Superior temporal gyrus (tissue), 1 donor: ENCODE data around the gene LACTB.
"Not testable (repeated sequence)": the region's sequence is repeated elsewhere in the genome, so short reads cannot be mapped to it uniquely, and the experiment has no call there.

Source experiments
- DNase-seq: peaks from one replicate; pipeline ENCODE4 v3.0.0-alpha.2; 2016; ENCODE audit errors: extremely low spot score

The LACTB gene

DNA sequence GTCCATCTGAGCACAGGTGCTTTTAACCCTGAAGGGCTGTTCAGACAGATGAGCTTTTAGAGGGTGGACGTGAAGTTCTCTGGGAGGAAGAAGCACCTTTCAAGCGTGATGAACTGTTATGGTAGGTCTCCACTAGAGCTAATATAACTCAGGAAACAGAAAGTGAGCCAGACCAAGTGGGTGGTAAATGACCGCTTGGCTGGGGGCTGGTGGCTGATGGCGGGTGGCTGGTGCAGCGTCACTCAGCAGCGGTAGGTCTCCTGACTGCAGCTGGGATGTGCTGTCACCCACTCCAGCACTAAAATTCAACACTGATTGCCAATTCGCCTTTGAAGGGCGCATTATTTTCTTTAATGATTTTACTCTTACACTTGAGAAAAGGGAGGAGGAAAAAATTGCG, 31.2 kb upstream of the LACTB start:
- no peak for DNase-seq

GRCh38 chr15:63090887-63091286, 30.8 kb upstream of the LACTB start:
- no peak for DNase-seq

DNA sequence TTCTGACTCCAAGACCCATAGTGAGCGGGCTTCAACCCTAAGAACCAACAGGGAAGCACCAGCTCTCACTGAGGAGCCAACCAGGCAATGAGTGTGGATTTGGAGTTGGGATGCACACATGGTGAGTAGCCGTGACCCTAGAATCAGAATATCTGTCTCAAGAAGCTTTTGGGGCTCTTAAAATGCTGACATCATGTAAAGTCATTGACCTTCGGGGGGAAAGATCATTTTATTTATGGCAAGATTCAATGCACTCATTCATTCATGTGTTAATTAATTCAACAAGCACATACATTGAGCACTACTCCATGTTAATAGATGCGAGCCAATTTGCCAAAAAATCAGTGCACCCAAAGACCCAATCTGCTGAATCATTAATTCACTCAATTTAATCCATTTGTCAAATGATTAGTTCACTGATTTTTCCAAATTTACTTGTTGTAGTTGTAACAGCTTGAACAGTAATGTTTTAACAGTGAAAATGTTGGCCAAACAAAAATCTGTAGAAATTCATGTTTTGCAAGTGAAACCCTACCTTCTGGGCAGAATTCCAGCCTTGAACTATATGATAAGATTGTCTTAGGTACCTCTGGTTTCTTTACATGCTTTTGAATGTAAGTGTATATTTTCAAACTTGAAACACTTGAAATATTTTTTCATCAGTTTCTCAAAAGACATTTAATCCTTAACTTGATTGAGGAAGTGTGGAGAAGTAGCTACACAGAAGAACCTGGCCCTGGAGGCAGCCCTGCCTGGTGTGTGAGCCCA, 29.8 kb upstream of the LACTB start:
- no peak for DNase-seq

DNA sequence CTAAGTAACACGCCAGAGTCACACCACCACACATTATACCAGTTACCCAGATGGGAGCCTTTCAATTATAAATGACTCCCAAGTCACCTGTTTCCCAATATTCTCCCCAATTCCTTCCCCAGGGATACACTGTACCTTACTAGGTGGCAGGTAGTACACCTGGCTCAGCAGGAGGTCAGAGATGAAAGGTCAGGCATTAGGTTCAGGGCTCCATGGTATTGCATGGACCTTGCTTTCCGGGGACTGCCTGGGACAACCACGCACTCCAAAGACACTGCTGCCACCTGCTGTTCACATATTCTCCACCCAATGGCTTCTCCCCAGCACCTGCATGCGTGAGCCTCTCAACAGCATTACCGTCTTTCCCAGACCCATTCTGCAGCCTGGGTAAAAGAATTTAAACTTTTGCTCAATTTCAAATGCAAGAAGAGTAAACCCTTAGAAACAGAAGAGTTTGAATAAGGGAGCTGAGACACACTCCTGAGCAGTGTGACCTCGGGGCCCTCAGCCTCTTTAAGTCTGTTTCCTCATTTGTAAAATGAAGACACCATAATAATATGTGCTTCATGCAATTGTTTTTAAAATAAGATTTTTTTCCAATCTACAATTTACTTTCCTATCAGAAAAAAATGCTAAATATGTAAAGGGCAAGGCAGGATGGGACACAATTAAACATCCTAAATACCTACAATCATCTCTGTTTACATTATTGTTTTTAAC, 28.0 kb upstream of the LACTB start:
- peak; percentile 91 for DNase-seq

DNA sequence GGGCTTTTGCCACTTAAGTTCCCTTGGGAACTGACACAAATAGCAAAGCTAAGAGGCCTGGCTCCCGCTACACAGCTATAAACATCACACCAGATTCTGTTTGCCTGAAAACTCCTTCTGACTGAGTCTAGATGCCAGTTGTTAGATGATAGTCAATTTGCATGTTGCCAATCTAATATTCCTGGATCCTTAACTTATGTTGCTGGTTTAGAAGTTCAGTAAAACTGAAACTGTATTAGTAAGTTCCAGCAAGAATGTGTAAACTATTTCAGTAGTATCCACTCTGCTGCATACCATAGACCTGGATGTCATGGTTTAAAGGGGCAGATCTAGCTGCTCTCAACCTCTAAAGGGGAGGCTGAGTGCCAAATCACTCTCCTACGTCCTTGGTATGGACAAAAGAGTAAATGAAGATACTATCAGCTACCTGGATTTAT, 27.1 kb upstream of the LACTB start:
- no peak for DNase-seq

GRCh38 chr15:63096178-63096577, 25.5 kb upstream of the LACTB start:
- no peak for DNase-seq

GRCh38 chr15:63098901-63099300, 22.8 kb upstream of the LACTB start:
- not testable (repeated sequence) for DNase-seq

DNA sequence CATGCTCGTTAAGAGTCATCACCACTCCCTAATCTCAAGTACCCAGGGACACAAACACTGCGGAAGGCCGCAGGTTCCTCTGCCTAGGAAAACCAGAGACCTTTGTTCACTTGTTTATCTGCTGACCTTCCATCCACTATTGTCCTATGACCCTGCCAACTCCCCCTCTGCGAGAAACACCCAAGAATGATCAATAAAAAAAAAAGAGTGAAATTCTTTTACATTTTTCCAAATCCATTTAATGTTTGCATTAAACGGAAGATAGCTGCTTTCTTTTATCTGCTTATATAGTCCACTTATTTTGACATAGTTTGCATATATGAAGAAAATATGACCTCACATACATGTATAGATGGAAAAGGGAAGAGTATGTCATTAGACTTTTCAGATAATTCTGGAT, 22.1 kb upstream of the LACTB start:
- DNase-seq: not testable (repeated sequence)

- DNase-seq: no peak
Observed at GRCh38 chr15:63103416-63103815, 18.2 kb upstream of the LACTB start.

DNA sequence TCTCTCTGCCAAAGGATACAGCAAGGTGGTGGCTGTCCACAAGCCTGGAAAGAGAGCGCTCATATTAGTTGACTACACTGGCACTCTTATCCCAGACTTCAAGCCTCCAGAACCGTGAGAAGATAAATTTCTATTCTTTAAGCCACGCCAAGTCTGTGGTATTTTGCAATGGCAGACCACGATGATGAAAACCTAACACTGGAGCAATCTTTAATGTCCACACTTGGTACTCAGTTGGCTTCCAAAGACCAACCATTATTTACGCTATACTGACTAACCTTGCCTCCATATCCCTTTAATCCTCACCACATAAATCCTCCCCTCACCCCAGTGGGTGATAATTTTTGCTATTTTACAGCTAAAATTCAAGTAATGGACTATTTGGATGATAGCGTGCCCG, 16.9 kb upstream of the LACTB start:
- DNase-seq: no peak

GRCh38 chr15:63105354-63105753, 16.3 kb upstream of the LACTB start:
- not testable (repeated sequence) for DNase-seq

DNA sequence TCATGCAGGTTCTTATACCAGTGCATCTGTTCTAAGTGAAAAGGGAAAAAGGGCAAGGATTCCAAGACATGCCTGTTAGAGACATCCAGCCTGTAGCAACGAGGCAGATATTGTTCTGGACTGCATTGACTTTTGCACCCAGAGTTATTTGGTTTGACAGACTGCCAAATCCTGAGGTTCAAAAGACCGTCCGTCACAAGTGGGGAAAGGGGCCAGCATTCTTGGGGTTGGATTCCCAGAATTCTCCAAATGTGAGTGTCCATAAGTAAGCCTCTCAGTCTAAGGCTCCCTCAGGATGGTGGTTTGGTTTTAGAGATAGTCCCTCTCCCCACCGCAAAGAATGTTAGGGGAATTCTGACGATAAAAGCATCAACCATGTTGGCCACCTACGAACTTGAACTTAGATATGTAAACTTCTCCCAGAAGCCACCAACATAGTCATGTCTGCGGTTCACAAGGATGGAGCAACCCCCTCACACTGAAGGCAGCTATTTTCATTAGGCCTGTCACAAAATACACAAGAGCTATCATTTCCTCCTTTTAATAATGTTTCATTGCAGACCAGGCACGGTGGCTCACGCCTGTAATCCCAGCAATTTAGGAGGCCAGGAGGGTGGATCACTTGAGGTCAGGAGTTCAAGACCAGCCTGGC, 13.6 kb upstream of the LACTB start:
- no peak for DNase-seq

GRCh38 chr15:63109498-63109897, 12.2 kb upstream of the LACTB start:
- no peak for DNase-seq

GRCh38 chr15:63109920-63110319, 11.7 kb upstream of the LACTB start:
- no peak for DNase-seq

DNA sequence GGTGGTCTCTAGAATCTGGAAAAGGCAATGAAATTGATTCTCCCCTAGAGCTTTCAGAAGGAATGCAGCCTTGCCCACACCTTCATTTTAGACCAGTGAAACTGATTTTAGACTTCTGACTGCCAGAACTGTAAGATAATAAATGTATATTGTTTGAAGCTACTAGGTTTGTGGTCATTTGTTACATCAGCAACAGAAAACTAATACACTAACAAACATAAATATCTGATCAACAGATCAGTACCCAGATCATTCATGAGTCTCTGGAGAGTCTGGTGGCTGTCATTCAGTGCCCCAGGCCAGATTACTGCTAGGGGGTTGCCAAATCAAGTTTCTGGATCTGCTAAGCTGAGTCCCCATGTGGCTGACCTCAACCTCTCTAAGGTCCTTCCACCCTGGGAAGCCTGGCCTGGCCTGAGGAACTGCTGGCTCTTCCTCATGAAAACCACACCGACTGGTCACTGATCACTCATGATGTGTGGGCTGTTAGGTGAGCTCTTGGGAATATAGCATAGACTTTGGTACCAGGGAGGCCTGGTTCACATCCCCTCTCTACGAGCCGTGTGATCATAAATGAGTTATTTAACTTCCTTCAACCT, 11.1 kb upstream of the LACTB start:
- DNase-seq: no peak

DNA sequence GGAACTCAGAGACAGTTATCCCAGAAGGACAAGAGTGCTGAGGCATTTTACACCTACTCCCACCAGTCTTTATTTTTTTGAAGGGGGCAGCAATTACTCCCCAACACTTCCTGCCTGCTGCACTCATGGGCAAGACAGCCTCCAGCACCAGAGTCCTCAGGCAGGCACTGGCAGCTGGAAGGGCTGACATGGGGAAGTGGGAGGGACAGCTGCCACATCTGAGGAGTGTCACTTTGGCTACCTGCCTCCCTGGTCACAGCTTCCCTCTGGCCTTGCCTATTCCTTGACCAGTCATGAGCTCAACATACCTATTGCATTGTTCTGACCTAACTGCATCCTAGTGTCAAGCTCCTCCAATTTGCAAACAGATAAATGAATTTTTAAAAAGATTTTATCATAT, 10.2 kb upstream of the LACTB start:
- no peak for DNase-seq

DNA sequence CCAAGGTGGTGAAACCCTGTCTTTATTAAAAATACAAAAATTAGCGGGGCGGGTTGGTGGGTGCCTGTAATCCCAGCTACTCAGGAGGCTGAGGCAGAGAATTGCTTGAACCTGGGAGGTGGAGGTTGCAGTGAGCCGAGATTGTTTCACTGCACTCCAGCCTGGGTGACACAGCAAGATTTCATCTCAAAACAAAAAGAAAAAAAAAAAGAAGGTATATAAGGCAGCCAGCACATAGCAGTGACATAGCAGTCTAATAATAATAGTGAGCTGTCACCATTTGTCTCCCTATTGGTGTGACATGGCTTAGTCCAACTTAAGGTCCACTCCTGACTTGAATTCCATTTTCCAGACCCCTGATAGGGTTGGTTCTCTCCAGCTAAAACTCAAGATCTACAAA, 8.8 kb upstream of the LACTB start:
- no peak for DNase-seq

GRCh38 chr15:63114465-63114864, 7.2 kb upstream of the LACTB start:
- DNase-seq: no peak

DNA sequence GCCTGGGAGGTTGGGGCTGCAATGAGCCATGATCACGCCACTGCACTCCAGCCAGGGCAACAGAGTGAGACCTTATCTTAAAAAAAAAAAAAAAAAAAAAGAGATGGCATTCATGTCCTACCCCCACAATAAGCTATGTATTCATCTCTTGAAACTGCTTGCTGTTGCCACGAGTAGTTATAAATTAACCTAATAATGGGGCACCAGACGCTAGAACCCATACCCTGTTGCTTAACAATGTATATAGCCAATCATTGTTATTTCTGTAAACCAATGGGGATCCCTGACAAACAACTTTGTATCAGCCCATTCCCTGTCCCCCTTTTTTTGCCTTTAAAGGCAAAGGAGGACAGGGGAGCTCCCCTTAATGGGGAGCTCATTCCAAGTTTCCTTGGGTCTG, 2.8 kb upstream of the LACTB start:
- no peak for DNase-seq

DNA sequence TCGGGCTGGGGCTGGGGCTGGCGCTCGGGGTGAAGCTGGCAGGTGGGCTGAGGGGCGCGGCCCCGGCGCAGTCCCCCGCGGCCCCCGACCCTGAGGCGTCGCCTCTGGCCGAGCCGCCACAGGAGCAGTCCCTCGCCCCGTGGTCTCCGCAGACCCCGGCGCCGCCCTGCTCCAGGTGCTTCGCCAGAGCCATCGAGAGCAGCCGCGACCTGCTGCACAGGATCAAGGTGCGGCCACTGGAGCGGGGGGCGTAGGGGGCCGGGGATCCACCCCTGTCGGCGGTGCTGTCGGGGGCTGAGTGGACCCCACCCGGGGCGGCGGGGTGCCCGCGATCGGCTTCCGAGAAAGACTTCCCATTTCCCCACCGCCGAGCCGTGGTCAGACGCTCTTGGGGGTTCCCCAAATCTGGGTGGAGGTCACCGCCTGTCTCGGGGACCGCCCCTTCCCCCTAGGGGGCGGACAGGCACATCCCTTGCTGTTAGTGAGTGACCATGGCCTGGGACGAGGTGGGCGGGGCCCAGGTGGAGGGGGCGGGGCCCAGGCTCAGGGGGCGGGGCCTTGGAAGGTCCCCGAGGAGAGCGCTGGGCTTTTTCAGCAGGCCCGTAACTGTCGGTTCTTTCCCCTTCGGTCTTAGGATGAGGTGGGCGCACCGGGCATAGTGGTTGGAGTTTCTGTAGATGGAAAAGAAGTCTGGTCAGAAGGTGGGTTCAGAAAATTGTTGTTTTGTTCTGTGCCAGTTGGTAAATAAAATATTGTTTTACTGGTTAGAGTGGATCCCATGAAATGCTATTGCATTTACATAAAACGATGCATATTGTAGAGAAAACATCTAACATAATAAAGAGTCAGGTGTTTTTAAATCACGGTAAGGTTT, 578 bp downstream of the LACTB start:
- DNase-seq: peak; percentile 77

- no peak for DNase-seq
Observed at GRCh38 chr15:63124506-63124905, 2.8 kb downstream of the LACTB start.
